Endodermal cell (in vitro differentiated cells): ENCODE data around the gene RPL34. TPM values are rescaled to one million over a fixed set of nuclear protein-coding genes. Genes with fewer than 3 reads are reported as not detected.

Source experiments
- DNase-seq: peaks from one replicate; pipeline ENCODE4 v3.0.0-alpha.2; 2017
- H3K27ac ChIP-seq: 2 replicates; pipeline ENCODE4 v1.5.1; 2013; ENCODE audit warnings: mild to moderate bottlenecking, low read depth, low read length, moderate library complexity
- H3K27me3 ChIP-seq: 2 replicates; pipeline ENCODE4 v1.6.1; 2013; ENCODE audit warnings: mild to moderate bottlenecking, low read length, moderate library complexity; ENCODE audit not compliant: insufficient read depth, control insufficient read depth, poor library complexity, severe bottlenecking
- H3K36me3 ChIP-seq: 2 replicates; pipeline ENCODE4 v1.7.0; 2013; ENCODE audit warnings: mild to moderate bottlenecking, low read length, moderate library complexity; ENCODE audit not compliant: control insufficient read depth, insufficient read depth
- H3K4me1 ChIP-seq: one replicate; pipeline ENCODE4 v1.7.0; 2013; ENCODE audit warnings: low read length; ENCODE audit not compliant: control insufficient read depth, insufficient read depth
- H3K4me3 ChIP-seq: 2 replicates; pipeline ENCODE4 v1.5.1; 2013; ENCODE audit warnings: mild to moderate bottlenecking, low read length, moderate library complexity
- H3K9ac ChIP-seq: 2 replicates; pipeline ENCODE4 v1.6.1; 2013; ENCODE audit warnings: mild to moderate bottlenecking, low read length, moderate library complexity; ENCODE audit not compliant: poor library complexity, severe bottlenecking; ENCODE audit errors: extremely low read depth
- H3K9me3 ChIP-seq: 2 replicates; pipeline ENCODE4 v1.6.1; 2013; ENCODE audit warnings: mild to moderate bottlenecking, low read length, moderate library complexity; ENCODE audit not compliant: control insufficient read depth
- H3K27ac Mint-ChIP-seq: 2 replicates; pipeline ENCODE4 v1.8.0; 2020; ENCODE audit warnings: mixed read lengths
- H3K27me3 Mint-ChIP-seq: 2 replicates; pipeline ENCODE4 v1.8.0; 2021; ENCODE audit warnings: mild to moderate bottlenecking, mixed read lengths; ENCODE audit not compliant: insufficient read depth
- H3K36me3 Mint-ChIP-seq: 2 replicates; pipeline ENCODE4 v1.8.0; 2020; ENCODE audit warnings: low read depth, mixed read lengths
- H3K4me1 Mint-ChIP-seq: 2 replicates; pipeline ENCODE4 v1.8.0; 2020; ENCODE audit warnings: mixed read lengths
- H3K4me3 Mint-ChIP-seq: 2 replicates; pipeline ENCODE4 v1.8.0; 2020; ENCODE audit warnings: mild to moderate bottlenecking, moderate library complexity, mixed read lengths
- H3K9me3 Mint-ChIP-seq: 2 replicates; pipeline ENCODE4 v1.8.0; 2020; ENCODE audit warnings: mild to moderate bottlenecking, mixed read lengths
- WGBS, 2 experiments: methylation state at CpG; one replicate each; pipeline versions ENCODE4 v1.1.5 to v1.1.7; 2013; ENCODE audit warnings: missing lambda C conversion rate in 2 of 2, mixed read lengths in 1 of 2; ENCODE audit not compliant: insufficient coverage in 1 of 2, insufficient read length in 1 of 2; 5-methylcytosine and 5-hydroxymethylcytosine counted together
- total RNA-seq, 2 donors: library from RNA; stranded (reverse); fragmentation: NEBNext Ultra II Directional in 1 of 2; extraction: Animal tissue kit (Norgen Biotek cat#: 25700) in 1 of 2; gene quantifications; 2 replicates in 1 of 2; 3 replicates in 1 of 2; pipeline ENCODE4 v1.2.1, GENCODE V29; 2021
- TF ChIP-seq, protein P1 (sequence below): fragments of 200-600 bp; sonication (generic); conservative IDR thresholded peaks from 2 replicates; pipeline ENCODE4 v1.5.0; 2021; ENCODE audit warnings: antibody characterized with exemption, mild to moderate bottlenecking

RPL34 gene
- total RNA-seq, 2 donors from 2014 or later, result 1,014 to 1,108 TPM

DNA sequence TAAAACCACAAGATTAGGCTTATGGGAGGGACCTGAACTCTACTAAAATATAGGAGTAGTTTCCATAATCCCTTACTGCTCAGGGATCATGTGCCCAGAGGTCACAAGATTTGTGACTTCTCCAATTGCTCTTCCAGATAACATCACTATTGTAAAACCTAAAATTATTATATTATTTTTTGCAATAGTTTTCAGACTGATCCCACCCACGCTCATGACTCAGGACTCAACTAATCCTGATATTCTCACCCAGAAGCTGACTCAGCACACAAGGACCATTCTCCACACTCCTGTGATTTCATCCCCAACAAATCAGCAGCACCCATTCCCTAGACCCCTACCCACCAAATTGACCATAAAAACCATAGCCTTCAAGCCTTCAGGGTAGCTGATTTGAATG is 24.0 kb upstream of the RPL34 start:
- H3K27me3 Mint-ChIP-seq, result peaks cover 3% of the 10 kb centered on the region
- Histone ChIP-seq H3K27ac (no peak overlapping the region), H3K9me3 (no peaks in the 10 kb centered on the region), H3K9ac (no peak overlapping the region), H3K27me3 (no peaks in the 10 kb centered on the region), H3K4me3 (no peak overlapping the region), H3K4me1 (no peaks in the 10 kb centered on the region), H3K36me3 (no peaks in the 10 kb centered on the region)
- H3K36me3 Mint-ChIP-seq, result no peaks in the 10 kb centered on the region
- no peak overlapping the region for H3K27ac Mint-ChIP-seq
- WGBS, 2 experiments, result 90% methylated on average over 1 of the region's 1 CpG; no CpG with 5 or more reads in 1 of the 2 experiments
- H3K9me3 Mint-ChIP-seq, result no peaks in the 10 kb centered on the region
- no peak for DNase-seq
- H3K4me3 Mint-ChIP-seq, result no peak overlapping the region
- no peaks in the 10 kb centered on the region for H3K4me1 Mint-ChIP-seq
- TF ChIP-seq, protein P1, sequence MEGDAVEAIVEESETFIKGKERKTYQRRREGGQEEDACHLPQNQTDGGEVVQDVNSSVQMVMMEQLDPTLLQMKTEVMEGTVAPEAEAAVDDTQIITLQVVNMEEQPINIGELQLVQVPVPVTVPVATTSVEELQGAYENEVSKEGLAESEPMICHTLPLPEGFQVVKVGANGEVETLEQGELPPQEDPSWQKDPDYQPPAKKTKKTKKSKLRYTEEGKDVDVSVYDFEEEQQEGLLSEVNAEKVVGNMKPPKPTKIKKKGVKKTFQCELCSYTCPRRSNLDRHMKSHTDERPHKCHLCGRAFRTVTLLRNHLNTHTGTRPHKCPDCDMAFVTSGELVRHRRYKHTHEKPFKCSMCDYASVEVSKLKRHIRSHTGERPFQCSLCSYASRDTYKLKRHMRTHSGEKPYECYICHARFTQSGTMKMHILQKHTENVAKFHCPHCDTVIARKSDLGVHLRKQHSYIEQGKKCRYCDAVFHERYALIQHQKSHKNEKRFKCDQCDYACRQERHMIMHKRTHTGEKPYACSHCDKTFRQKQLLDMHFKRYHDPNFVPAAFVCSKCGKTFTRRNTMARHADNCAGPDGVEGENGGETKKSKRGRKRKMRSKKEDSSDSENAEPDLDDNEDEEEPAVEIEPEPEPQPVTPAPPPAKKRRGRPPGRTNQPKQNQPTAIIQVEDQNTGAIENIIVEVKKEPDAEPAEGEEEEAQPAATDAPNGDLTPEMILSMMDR, result no peak

DNA sequence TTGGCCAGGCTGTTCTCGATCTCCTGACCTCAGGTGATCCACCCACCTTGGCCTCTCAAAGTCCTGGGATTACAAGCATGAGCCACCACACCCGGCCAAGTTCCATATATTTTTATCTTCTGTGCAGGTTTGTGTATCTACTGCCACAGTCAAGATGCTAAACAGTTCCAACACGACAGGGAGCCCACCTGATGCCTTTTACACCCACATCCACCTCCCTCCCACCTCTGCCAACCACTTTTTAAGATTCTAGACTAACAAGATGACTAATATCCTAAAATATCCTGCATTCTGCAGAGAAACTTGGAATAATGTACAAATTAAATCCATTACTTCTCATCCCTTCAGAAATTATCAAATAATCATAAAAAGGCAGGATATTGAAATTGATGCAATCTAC is 19.3 kb upstream of the RPL34 start:
- TF ChIP-seq, protein P1, result no peak
- Mint-ChIP-seq H3K27ac (no peak overlapping the region), H3K36me3 (no peaks in the 10 kb centered on the region), H3K4me3 (no peak overlapping the region), H3K9me3 (peaks cover 2% of the 10 kb centered on the region), H3K4me1 (no peaks in the 10 kb centered on the region), H3K27me3 (no peaks in the 10 kb centered on the region)
- no peaks in the 10 kb centered on the region for H3K27me3 ChIP-seq
- no peak overlapping the region for H3K4me3 ChIP-seq
- 90 to 96% methylated on average over 2 to 3 of the region's 3 CpGs for WGBS, 2 experiments
- H3K4me1 ChIP-seq, result no peaks in the 10 kb centered on the region
- H3K9ac ChIP-seq, result no peak overlapping the region
- no peaks in the 10 kb centered on the region for H3K9me3 ChIP-seq
- H3K36me3 ChIP-seq, result no peaks in the 10 kb centered on the region
- no peak overlapping the region for H3K27ac ChIP-seq
- DNase-seq, result no peak

DNA sequence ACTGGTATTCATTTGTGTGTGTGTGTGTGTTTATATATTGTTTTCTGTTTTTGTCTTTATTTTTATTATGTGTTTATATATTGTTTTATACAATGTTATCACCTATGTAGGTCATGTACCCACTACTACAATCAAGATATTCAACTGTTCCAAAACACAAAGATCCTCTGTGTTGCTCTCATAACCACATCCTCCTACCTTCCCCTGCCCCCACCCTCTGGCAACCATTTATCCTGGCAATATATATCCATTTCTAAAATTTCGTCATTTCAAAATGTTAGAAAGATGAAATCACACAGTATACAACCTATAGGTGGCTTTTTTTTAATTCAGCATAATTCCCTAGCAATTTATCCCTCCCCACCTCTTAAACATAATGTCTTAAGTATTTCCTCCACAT is 18.8 kb upstream of the RPL34 start:
- 86% methylated on average over 1 of the region's 1 CpG; no CpG with 5 or more reads in 1 of the 2 experiments for WGBS, 2 experiments
- TF ChIP-seq, protein P1, result no peak
- H3K27ac Mint-ChIP-seq, result no peak overlapping the region
- Histone ChIP-seq H3K9me3 (no peaks in the 10 kb centered on the region), H3K27ac (no peak overlapping the region), H3K9ac (no peak overlapping the region), H3K27me3 (no peaks in the 10 kb centered on the region), H3K4me3 (no peak overlapping the region), H3K4me1 (no peaks in the 10 kb centered on the region), H3K36me3 (no peaks in the 10 kb centered on the region)
- DNase-seq, result no peak
- H3K4me3 Mint-ChIP-seq, result no peak overlapping the region
- peaks cover 3% of the 10 kb centered on the region for H3K9me3 Mint-ChIP-seq
- no peaks in the 10 kb centered on the region for H3K36me3 Mint-ChIP-seq
- H3K27me3 Mint-ChIP-seq, result no peaks in the 10 kb centered on the region
- no peaks in the 10 kb centered on the region for H3K4me1 Mint-ChIP-seq
